NCI-H82 treated with DMSO at 0.1 percent for 48 hours (cell line): Measurements from ENCODE around the gene PYROXD2.
"Not testable (repeated sequence)": the region's sequence is repeated elsewhere in the genome, so short reads cannot be mapped to it uniquely, and the experiment has no call there.

Experiments used
- DNase-seq: peaks from one replicate; lab custom pipeline; 2025; ENCODE audit not compliant: unreplicated experiment; lab: John Stamatoyannopoulos, UW

The PYROXD2 gene

DNA sequence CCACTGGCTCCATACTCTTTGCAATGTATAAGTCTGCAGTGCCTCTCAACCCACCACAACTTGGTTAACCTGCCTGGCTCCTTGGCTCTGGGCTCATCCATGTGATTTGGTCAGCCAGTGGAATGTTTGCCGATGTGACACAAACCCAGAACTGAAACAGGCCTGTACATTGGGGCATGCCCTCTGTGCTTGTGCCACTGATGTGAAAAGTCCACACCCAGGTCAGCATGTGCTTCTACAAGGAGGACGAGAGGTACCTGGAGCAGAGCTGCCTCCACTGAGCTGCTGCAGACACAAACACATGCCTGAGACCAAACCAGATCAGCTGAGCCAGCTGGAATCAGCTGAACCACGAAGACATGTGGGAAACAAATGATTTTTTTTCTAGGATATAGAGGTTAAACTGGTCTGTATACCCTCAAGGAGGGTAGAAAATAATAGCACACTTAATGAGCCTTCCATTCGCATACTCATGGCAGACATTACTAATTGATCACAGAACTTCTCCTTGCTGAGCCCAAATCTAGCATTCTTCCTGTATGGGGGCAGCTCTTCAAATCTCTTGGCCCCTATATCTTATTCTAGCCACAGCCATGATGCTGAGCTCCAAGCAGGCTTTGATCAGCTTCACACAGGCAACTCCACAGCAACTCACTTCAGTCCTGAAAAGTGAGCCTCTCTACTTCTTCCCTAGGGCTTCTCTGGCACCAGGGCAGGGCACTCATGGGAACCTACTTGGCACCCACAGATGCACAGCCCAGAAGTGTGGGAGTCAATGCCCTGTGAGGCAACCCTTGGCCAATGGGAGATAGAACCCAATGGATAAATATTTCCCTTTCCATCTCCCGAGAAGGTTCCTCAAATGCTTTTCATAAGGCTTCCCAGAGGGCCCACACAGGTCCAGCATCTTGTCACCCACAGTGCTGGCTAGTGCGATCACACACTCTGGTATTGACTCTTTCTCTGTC, 18.6 kb downstream of the PYROXD2 start:
- no peak for DNase-seq

DNA sequence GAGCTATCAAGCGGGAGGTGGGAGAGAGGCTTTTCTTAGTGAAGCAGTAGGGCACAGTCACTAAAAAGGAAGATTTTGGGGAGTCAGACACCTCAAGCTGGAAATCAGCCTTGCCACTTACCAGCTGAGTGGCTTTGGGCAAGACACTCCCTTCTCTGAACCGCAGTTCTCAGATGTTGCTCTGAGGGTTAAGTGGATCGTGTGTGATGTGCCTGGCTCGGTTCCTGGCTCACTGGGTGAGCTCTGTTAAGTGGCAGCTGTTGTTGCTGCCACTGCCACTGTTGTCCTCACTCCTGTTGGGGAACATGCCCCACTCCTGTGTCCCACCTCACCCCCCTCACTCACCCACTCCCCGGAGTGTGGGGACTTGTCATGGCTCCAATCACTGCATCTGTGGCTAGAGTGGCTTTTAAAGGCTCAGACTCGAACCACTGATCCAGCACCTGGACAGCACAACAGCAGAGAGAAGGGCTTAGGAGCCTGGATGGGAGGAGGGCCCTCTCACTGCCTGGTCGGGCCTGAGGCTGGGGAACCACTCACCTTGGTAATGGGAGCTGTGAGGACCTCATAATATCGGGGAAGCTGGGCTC, 20.0 kb downstream of the PYROXD2 start:
- no peak for DNase-seq

DNA sequence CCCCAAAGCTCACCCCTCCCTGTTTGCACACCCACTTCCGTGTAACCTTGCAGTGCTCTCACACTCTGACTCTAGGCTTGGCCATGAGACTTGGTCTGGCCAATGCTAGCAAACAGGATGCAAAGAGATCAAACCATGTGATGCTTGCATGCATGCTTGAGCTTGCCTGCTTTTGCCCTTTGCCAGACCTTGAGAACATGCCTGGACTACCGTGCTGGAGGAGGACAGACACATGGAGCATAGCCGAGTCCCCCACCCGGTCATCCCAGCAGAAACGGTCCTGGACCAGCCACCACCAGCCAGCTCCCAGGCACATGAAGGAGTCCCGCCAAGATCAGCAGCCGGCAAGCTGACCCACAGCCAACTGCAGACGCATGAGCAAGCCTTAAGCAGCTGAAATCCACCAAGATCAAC, 23.4 kb downstream of the PYROXD2 start:
- DNase-seq: no peak

DNA sequence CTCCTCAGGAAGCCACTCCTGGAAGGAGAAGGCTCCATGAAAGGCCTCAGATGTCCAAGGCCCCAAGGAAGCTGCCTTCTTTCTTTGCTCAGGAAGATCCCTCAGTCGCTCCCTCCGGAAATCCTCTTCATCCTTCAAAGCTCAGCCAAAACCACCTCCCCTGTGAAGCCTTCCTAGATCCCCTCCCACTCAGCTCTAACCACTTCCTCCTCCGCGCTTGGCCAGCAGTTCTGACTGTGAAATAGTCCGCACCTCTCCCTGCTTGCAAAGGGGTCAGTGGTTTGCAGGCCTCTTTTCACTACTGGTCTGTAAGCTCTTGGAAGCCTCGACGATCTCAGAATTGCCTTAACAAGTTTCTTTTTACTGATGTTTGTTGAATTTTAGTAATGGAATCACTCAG, 23.9 kb downstream of the PYROXD2 start:
- no peak for DNase-seq

DNA sequence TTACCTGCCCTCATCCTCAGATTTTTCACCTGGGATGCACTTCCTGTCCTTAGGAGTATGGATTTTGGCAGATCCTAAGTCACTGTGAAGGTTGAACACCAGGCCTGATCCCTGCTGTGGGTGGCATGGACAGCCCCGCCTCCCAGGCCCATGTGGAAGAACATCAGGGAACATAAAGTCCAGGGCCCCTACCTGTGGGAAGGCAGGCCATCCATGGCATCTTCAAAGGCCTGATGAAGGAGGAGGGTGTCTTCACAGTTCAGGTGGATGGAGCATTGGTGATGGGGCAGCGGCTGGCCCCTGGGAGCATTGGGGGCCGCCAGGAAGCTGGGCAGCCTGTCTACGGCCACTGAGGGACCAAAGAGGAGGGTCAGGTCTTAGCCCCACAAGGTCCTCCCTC, 24.6 kb downstream of the PYROXD2 start:
- DNase-seq: no peak

DNA sequence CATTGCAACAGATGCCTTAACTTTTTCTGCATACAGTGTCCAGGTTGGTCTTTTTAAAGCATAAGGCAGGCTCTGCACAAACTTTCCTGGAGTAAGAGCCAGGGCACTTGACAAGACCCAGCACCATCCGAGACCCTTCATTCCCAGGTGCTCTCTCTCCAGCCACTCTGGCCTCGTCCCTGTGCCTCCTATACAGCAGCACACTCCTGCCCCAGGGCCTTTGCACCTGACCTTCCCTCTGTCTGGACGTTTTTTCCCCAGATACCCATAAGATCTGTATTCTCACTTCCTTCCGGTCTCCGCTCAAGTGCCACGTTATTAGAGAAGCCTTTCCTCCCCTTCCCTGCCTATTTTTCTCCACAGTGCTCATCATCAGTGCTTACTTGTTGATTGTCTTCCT, 25.6 kb downstream of the PYROXD2 start:
- no peak for DNase-seq

DNA sequence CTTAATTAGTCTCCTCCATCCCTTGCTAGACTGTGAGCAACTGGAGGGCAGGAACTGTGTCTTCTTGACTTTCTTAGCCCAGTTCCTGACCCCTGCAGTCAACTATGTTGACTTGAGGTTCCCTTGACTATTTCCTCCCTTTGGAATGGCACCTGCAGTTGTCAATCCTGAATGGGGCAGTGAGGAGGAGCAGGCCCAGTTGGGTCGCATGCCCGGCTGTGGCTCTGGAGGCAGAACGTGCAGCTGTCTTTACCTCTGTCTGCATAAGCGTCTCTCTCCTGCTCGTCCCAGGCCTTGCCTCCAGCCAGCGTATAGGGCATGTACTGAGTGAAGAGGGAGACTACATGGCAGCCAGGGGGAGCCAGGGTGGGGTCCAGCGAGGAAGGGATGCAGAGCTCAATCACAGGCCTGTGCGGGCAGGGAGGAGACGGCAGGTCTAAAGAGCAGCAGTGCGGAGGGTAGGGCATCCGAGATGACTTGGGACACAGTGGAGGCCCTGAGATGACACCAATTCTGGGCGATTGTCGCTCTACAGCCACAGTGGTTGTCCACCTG, 26.8 kb downstream of the PYROXD2 start:
- no peak for DNase-seq

DNA sequence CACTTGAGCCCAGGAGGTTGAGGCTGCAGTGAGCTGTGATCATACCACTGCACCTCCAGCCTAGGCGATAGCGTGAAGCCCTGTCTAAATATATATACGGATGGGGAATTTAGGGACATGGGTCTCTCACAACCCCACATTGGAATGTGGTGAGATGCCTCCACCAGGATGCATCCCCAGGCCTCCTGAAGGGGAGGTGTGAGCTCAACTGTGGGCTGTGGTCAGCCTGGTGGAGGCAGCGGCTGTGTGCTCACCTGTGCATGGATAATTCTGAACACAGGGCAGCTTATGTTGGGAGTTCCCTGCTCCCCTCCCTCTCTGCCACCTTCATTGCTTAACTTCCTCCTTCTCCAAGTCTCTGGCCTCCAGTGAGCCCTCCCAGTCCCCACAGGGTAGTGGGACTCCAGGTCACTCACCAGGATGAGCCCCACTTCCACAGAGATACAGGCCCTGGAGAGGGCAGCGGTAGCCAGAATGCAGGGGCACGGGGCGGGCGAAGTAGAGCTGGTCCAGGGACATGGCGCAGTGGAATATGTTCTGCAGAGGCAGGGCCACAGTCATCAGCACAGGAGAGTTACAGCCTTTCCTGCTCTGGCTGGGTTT, 30.4 kb downstream of the PYROXD2 start:
- no peak for DNase-seq

DNA sequence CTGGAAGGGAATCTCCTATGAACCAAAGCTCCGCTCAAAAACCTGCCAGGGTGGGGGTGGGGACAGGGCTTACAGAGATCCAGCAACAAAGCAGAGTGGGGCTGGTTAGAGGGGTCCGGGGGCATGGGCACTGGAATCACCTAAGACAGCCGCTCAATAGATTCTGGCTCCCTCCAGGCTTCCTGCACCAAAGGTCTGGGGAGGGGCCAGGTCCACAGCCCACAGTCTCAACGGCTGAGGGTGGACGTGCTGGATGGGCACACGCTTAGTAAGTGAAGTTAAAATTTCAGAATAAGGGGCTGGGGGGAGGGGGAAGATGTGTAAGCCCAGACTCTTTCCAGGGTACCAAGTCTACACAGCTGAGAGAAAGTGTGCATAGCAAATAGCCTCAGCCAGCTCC, 31.1 kb downstream of the PYROXD2 start:
- no peak for DNase-seq

DNA sequence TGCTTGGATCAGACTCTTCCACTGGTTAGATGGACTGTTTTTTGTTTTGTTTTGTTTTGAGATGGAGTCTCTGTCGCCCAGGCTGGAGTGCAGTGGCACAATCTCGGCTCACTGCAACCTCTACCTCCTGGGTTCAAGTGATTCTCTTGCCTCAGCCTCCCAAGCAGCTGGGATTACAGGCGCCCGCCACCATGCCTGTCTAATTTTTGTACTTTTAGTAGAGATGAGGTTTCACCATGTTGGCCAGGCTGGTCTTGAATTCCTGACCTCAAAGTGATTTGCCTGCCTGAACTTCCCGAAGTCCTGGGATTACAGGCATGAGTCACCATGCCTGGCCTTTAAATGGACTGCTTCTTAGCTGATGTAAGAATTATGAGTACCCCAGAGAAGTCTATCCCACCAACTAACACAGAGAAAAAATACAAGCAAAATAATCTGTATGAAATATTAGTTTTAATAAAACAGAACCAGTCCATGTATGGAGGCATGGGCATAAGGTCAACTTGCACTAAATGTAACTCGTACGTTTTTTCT, 31.8 kb downstream of the PYROXD2 start:
- DNase-seq: not testable (repeated sequence)

DNA sequence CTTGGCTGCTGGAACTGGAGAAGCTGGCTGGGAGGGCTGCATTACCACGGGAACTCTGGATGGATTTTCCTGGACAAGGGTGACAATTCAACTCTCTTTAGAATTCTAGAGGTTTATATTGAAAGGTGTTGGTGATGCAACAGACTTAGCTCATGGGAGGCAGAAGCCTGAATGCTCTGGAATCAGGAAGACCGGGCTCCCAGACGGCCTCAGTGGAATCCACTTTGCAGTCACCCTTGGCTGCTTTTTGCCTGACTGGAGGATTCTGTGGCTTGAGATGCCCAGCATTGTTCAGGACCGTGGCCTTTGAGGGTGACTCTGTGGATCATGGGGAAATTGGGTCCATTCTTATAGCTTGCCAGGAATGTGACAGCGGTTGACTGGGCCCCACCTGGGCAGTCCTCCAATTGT, 32.3 kb downstream of the PYROXD2 start:
- DNase-seq: no peak

DNA sequence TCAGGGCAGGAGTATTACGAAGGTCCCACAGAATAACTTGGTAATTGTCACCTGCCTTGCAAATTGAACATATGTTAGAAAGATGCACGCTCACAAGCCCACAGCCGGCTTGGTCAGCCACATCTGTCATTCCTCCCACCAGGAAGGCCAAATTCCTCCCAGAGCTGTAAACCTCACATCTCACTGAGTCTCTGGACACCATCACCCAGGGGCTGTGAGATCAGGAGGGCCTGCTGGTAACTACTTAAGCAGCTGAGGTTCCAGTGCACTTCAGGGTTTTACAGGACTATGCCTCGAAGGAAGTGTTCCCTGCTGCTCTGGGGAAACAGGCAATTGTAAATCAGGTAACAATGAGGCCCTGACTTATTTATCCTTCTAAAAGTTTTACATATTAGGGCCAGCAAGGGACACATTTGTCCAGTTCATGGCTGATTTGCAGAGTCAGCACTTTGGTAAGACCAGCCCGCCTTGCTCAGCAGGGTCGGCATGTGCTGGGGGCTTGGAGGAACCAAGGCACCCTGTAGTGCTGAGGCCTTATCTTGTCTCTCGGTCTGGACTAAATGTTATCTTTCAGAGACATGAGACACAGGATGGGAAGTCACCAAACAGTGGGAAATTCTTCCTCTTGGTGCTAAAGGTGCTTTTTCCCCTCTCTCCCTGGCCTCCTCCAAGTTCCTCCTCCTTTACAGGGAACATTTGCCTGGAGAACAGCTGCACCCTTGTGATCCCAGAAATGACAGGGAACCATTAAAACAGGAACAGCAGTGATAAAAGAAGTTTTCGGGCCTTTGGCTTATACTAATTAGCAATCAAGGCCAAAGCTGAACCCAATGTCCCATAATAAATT, 34.3 kb downstream of the PYROXD2 start:
- DNase-seq: no peak

DNA sequence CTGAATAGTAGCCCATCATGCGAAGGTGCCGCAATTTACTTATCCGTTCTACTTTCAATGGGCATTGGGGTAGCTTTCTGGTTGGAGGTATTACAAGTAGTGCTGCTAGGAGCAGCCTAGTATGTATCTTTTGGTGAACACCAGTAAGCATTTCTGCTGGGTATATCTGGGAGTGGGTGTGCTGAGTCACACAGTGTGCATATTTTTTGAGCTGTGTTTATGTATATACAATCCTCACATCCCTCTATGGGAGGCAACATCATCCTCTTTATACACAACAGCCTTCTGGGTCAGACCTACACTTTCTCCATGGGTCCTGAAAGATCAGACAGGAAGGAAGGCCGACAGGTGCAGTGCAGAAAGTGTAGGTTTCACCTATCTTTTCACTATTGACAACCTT, 36.3 kb downstream of the PYROXD2 start:
- DNase-seq: no peak

DNA sequence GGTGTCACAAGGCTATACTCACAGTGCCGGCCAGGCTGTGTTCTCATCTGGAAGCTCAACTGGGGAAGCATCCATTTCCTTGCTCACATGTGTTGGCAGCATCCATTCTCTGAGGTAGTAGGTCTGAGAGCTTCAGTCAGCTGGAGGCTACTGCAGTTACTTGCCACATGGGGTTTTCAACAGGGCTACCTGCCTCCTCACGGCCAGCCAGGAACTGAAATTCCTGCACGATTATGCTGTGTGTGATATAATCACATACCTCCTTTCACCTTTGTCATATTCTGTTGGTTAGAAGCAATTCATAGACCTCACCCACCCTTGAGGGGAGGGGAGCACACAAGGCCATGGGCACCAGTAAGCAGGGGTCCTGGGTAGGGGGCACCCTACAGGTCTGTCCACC, 37.4 kb downstream of the PYROXD2 start:
- no peak for DNase-seq

DNA sequence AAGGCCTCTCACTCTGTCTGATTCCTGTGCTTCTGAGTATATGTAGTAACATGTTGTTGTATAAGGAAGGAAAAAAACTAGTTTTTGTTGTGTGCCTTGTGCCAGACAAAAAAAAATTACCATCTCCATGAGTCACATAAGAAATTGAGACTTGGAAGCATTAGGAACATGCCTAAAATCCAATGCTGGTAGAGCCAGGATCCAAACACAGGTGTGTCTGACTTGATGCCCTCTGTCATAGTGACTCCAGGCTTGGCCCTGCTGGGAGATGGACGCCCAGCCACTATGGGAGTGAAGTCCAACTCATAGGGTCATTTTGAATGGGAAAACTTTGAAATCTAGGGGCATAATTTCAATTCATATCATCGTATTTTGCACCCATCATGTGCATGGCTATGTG, 38.0 kb downstream of the PYROXD2 start:
- DNase-seq: no peak

DNA sequence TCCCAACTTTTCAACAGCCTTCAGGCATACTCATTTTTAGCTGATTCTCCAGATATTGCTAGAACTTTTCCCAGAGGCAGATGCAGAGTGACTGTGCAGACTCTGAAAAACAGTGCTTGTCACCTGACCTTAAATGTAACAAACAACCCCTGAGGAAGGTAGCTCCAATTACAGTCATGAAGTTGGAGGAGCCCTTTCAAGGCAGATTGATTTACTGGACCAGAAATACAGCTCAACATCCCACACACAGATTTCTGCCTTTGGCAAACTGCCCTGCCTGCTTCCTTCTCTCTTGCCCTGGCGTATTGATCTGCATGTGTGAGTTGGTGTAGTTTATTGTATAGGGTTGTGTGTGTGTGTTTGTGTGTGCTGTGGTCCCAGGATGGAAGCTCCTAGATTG, 38.5 kb downstream of the PYROXD2 start:
- no peak for DNase-seq

DNA sequence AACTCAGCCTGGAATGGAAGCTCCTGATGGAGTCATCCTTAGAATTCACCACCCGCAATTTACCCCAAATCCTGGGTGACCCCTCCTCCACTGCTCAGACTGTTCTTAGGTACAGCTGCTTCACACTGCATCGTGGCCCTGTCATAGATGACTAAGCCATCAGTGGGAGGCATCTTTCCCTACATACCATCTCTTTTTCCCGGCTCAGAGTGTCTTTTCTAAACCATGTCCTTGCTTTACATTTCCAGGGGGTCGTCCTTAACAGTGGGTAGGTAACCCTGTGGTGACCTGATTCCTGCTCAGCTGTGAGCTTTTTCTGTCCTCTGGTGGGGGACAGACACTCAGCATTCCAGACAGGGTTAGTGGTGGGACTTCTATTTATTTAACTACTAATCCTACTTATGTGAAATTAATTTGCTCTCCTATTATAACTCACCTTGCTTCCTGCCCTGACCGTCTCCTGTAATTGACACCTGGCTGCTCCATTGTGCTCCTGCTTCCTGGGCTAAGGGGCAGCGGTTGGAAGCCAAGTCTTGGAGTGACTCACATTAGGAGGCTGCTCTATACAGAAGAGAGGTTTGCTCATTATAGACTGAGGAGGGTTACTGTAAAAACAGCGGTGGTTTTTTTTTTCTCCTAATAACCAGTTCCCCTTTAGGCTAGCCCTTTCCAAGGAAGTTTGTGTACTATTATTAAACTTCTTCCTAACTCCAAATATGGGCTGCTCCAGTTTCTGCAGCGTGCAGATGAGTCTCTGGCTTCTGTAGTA, 40.6 kb downstream of the PYROXD2 start:
- DNase-seq: no peak

DNA sequence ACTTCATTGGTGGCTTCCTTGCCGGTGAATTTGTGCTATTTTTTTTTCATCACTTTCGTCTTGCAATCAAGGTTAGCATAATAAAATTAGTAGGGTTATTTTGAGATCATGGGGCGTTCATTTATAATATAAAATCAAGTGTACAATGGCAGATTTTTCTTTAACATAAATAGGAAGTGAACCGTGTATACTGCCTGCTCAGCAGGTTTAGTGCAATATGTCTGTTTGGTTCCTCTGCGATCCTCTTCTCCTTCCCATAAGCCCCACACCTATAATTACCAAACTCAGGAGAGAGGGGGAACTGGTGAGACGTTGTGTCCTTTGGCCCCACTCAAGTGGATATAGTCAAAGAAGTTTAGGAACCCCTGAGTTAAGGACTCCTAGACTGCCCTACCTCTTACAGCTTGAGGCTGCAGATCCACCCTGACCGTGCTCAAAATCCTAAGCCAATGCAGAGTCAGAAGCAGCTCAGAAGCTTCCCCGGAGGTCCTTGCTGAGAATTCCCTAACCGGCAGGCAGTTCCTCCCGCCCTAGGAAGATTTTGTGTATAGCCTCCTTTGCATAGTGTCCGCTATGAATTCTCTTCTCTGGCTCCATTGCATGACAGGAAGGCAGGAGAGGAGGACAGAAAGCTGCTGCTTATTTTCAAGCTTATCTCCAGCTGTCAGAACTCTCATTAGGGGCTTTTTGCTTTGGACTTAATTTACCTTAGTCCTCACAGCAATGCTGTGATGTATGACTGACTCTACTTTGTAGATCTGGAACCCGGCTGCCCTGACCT, 41.5 kb downstream of the PYROXD2 start:
- no peak for DNase-seq
